HG03196 (cell line): ENCODE results near the gene SYT5.
"Not testable (repeated sequence)": the region's sequence is repeated elsewhere in the genome, so short reads cannot be mapped to it uniquely, and the experiment has no call there.

Source experiments
- ATAC-seq: cut with Tn5 transposase; IDR thresholded peaks from one replicate; pipeline ENCODE4 v1.9.1; 2021; ENCODE audit not compliant: unreplicated experiment

SYT5 gene

DNA sequence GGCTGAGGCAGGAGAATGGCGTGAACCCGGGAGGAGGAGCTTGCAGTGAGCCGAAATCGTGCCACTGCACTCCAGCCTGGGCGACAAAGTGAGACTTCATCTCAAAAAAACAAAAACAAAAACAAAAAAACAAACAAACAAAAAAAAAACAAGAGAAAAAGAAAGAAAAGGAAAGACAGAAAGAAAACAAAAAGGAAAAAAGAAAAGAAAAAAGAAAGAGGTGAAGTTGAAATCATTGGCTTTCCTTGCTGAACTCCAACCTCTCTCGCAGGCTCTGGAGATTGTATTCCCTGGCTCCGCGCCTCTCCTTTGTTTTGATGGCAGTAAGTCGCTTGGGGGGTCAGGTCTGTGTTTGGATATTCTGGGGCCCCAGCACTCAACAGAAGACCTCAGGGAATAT lies 7.8 kb downstream of the SYT5 start:
- not testable (repeated sequence) for ATAC-seq

DNA sequence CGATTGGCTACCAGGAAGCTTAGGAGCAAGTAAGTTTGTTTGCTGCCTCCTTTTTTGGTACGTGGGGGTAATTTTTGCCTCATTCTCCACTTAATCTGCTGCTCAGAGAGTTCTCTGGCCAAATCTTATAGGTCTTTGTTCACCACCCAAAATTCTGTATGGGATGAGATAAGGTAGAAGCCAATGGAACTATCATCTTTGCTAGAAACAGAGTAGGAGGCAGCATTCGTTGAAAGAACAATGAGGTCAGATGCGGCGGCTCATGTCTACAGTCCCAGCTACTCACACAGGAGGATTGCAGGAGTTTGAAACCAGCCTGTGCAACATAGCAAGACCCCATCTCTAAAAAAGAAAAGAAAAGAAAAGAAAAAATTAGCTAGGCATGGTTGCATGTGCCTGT lies 8.6 kb downstream of the SYT5 start:
- no peak for ATAC-seq

DNA sequence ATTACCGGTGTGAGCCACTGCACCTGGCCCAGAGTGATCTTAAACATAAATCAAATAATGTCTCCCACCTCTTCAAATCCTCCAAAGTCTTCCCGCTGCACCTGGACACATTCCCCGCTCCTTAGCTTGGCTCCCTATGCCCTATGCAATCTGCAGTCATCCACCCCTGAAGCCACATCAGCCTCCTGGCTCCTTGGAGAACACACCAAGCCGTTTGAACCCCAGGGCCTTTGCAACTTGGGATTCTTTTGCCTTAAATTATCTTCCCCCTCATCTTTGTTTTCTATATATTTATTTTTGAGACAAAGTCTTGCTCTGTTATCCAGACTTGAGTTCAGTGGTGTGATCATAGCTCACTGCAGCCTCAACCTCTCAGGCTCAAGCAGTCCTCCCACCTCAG lies 11.0 kb downstream of the SYT5 start:
- ATAC-seq: no peak

DNA sequence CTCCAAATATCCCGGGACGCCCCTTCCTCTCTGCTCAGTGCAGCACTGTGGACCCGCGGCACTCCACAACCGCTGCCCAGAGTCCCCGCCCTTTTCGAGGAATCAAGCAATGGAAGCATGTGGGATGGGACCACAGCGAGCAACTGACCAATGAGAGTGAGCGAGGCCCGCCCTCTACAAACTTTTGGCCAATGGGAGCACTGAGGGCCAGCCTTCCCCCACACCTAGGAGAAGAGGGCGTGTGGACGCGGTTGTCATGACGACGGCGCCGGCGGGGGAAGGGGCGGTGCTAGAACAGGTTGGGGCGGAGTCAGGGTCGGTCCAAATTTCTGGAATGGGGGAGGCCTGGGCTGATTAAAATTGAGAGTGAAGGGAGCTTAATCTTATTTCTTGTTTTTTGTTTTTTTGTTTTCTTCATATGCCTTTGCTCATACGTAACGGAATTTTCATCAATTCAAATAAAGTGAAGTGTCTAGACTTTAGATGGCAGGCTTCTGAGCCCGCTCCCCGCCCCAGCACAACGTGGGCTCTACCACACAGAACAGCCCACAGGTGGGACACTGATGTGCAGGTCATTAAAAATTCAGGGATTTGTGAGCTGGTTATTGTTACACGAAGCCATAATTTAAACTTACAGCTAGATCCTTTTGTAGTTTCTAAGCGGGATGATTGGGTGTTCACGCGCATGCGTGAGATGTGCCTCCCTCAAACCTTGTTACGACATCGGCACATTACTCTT lies 13.4 kb downstream of the SYT5 start, which contains the start of gene DNAAF3:
Gene DNAAF3 (minus strand): TSS at position 84 of the 739 bp plus-strand sequence. CDS start 200 bp downstream, outside the sequence.
- peak; percentile 91 for ATAC-seq

DNA sequence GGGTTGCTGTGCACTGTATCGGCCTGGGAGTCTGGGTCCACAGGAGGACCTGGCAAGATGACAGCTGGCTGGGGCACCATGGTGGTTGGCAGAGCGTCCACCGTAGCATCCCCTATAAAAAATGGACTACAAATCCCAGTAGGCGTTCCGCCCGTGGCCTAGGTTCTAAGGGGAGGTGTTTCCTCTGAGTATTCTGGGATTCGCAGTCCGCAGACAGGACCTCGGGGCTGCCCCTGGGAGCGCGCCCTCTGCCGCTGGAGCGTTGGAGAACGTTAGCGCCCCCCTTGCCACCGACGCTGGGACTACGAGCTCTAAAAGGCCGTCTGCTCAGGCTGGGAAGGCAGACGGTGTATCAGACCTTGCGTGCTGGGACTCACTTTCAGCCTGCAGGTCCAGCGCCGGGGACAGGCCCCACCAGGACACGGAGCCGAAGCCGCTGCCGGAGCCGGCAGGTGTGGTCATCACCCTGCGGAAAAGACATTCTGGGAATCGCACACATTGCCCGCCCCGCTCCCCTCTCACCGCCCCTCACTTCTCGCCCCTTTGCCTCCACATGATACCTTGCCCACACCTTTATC lies 14.0 kb downstream of the SYT5 start:
- ATAC-seq: peak; percentile 27

DNA sequence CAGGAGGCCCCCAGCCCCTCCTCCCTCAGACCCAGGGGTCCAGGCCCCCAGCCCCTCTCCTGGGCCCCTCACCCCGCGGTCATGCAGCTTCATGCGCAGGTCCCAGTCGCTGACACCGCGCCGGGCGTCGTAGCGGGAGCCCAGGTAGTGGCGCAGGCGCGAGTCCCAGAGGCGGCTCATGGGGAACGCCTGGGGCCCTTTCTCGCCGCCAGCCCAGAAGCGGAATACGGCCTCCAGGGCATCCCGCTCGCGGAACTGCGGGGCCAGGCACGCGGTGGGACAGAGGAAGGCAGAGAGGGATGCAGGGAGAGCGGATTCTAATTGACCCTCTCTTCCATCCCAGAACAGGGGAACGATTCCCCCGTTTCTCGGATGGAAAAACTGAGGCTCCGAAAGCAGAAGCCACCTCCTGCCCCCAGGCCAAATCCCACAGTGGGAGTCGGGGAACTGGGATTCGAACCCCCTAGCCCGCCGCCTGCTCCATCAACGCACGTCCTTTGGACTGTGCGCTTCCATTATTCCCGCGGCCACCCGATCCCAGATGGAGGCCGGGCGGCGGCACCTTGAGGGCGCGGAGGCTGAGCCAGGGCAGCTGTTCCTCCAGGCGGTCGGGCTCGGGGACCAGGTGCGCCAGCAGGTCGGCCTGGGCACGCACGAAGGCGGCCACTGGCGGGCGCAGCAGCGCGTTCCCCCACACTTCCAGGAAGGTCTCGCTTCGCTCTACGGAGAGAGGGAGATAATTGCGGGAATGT lies 18.3 kb downstream of the SYT5 start:
- no peak for ATAC-seq

DNA sequence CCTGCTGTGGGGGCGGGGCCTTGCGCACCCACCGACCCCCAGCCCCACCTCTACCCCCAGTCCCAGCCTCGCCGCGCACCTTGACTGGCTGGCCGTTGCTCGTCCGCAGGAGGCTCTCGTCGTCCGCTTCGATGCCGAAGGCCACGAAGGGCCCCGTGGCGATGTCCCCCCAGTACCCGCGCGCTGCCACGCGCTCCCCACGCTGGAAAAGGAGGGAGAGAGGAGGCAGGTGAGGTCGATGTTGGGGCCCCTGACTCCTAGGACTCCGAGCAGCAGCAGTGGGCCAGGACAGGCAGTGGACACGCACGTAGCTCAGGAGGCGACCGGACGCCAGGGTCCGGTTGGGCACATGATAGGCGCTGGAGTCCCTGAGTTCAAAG lies 19.1 kb downstream of the SYT5 start:
- no peak for ATAC-seq

DNA sequence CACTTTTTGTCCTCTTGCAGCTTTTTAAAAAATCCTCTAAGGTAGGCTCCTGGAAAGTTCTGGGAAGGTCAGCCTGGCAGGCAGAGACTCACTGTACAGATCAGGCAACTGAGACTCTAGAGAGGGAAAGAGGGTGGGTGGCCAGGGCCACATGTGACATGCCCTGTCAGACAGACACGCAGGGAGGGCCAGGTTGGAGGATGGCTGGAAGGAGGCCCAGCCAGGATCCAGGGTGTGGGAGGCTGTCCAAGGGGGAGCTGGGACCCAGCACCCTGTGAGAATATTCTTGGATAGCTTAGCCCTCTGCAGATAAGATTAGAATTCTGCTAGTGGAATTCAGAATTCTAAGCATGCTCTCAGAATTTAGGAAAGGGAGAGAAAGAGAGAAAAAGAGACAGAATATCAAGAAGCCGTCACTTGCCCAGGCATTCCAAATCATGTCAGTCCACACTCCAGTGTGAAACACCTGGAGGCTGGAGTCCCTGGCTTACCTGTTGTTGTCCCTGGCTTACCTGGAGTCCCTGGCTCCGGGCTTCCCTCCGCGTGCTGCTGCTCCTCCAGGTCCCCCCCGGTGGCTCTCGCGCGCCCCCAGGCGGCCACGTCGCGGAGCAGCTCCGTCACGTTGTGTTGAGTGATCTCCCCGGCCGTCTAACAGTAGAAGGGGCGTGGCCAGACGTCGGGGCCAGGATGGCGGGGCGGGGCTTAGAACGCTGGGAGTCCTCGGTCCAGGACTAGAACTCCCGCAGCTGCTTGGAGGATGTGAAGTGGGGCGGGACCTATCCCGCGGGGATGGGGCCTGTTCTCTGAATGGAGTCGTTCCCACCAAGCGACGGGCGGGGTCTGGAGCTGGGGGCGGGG lies 19.7 kb downstream of the SYT5 start:
- peak; percentile 72 for ATAC-seq

DNA sequence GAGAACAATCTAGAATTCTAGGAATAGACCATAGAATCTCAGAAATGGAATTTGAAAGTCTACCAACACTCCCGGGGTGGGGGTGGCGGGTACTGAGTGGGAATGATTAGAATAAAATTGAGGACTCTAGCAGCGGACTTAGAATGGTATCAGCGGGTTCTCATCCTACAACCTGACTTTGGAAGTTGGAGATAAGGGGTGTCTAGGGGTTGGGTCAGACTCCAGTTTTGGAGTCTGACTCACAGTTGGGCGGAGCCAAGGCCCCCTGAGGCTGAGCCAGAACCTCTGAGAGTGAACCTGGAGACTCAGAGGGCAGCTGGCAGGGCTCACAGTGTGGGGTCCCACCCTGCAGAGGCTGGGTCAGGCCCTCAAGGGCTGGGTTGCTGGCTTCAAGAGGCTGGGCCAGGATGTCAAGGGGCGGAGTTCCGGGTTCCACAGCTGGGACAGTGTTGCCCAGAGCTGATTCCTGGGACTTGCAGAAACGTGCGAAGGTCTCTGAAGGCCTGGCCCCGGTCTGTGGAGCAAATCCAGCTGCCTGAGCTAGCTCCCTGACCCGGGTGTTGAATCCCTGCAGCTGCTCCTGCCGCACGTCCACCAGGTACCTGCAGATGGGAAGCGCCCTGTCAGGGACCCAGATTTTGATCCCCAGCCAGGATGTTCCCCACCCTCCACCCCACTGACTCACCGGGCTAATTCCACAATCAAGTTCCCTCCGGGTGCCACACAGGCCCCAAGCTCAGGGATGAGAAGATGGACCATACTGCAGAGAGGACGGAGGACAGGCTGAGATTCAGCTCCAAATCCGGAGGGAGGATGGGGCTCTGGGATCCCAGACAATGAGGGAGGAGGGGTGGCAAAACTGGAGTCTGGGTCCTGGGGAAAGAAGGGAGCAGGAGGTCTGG lies 21.0 kb downstream of the SYT5 start:
- no peak for ATAC-seq

DNA sequence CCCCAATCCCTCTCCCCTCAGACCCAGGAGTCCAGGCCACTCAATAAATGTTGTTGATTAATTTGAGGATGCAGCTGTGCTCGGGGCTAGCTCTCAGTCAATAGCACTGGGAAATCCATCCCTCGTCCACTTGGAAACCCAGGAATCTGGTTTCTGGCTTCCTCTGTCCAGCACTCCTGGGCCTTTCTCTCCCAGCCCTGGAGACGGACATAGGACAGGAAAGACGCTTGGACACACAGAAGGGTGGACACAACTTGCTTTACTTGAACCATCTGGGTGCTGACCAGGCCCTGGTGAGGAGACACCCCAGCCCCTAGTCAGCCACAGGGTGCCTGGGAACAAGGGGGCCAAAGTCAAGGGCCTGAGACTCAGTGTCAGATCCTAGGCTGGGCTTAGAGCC lies 21.7 kb downstream of the SYT5 start:
- ATAC-seq: no peak

DNA sequence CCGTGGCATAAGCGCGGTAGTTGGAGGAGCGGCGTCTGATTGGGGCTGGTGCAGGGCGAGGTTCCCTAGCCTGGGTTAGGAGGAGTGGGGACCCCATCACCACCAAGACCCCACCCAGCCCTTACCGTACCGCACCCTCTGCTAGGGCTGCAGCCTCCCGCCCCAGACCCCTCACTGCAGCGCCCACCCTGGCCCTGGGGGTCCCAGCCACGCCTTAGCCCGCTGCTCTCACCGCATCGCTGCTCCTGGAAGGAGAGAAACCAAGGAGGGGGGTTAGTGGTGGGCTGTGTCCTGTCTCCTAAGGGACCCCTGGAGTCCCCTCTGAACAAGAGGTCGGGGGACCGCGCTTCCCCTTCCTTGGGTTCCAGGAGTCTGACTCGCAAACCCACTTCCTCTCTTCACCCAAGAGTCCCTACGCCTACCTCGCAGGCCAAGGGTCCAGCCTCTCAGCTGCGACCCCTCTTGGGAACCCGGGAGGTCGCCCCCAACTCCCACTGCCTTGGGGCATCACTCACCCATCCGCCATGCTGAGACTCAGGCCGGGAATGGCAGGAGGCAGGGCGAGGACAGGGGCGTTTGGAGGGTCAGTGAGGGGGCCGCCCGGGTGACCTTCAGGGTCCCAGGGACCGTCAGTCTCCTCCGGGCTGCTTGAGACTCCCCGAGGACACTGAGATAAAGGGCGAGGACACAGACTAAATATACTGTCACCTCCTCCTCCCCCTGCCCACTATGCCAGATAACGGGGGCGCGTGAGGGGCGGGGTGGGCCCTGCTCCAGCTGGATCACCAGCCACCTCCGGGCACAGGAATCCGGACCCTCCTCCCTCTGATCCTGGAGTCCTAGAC lies 22.8 kb downstream of the SYT5 start, which contains the start of gene TNNI3:
Gene TNNI3 (minus strand): TSS at position 669 of the 845 bp plus-strand sequence. CDS start 143 bp downstream, at position 526.
- no peak for ATAC-seq

DNA sequence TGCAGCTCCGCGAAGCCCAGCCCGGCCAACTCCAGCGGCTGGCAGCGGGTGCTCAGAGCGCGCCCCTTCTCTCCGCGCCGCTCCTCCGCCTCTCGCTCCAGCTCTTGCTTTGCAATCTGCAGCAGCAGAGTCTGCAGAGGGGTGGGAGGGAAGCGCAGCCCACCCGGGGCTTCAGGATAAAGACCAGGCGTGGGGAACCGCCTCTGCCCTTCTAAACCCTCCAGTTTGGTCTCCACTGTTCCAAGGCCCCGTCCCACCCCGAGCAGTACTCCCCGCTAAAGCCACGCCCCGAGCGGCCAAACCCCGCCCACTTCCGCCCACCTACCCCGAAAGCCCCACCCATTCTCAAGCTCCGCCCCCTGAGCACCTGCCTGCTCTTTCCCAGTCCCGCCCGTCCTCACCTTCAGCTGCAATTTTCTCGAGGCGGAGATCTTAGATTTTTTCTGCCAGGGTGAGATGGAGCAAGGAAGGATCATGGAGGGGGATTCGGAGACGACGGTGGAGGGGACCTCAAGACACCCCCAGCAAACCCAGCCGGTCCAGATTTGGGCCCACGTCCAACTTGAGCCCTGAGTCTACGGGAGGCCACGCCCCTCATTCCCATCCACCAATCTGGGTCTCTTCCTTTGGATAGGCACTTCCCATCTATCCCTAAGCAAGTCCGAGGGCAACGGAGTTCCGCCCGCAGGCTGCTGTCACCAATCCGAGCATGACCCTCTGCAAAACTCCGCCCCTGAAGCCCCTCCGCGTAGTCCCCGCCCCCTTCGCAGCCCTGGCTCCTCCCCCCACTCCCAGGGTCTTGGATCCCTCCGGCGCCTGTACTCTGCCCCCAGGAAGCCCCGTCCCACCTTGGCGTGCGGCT lies 23.7 kb downstream of the SYT5 start:
- ATAC-seq: no peak

DNA sequence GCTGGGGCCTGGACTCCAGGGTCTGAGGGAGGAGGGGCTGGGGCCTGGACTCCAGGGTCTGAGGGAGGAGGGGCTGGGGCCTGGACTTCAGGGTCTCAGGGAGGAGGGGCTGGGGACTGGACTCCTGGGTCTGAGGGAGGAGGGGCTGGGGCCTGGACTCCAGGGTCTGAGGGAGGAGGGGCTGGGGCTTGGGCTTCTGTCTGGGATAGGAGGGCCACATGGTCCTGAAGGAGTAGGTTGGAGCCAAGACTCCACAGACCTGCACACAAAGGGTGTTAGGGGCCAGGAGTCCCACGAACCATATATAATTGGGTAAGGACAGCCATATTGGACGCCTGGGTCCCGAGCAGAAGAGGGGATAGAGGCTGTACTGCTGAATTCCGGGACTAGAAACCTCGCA lies 24.3 kb downstream of the SYT5 start:
- ATAC-seq: not testable (repeated sequence)

DNA sequence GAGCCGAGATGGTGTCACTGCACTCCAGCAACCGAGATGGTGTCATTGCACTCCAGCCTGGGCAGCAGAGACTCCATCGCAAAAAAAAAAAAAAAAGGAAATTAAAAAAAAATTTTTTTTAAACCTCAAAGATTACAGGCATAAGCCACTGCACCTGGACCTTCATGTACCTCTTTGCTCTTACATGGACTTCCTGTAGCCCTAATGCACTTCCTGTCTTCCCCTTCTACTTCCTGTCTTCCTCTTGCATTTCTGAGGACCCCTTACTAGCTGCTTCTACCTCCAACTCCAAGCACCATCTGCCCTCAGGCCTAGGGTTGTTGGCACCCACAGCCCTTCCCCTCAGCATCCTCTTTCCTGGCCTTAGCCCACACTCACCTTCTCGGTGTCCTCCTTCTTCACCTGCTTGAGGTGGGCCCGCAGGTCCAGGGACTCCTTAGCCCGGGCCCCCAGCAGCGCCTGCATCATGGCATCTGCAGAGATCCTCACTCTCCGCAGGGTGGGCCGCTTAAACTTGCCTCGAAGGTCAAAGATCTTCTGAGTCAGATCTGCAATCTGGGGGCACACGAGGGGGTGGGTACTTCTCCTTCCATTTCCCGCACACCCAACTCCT lies 26.3 kb downstream of the SYT5 start:
- ATAC-seq: no peak

DNA sequence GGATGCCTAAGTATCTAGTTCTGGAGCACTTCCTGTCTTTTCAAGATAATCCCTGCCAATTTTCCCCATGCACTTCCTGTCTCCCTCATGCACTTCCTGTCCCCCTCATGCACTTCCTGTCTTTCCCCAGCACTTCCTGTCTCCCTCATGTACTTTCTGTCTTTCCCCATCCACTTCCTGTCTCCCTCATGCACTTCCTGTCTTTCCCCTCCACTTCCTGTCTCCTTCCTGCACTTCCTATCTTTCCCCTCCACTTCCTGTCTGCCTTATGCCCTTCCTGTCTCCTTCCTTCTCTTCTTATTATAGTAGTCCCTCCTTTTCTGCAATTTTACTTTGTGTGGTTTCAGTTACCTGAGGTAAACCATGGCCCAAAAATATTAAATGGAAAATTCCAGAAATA lies 28.1 kb downstream of the SYT5 start:
- ATAC-seq: no peak

DNA sequence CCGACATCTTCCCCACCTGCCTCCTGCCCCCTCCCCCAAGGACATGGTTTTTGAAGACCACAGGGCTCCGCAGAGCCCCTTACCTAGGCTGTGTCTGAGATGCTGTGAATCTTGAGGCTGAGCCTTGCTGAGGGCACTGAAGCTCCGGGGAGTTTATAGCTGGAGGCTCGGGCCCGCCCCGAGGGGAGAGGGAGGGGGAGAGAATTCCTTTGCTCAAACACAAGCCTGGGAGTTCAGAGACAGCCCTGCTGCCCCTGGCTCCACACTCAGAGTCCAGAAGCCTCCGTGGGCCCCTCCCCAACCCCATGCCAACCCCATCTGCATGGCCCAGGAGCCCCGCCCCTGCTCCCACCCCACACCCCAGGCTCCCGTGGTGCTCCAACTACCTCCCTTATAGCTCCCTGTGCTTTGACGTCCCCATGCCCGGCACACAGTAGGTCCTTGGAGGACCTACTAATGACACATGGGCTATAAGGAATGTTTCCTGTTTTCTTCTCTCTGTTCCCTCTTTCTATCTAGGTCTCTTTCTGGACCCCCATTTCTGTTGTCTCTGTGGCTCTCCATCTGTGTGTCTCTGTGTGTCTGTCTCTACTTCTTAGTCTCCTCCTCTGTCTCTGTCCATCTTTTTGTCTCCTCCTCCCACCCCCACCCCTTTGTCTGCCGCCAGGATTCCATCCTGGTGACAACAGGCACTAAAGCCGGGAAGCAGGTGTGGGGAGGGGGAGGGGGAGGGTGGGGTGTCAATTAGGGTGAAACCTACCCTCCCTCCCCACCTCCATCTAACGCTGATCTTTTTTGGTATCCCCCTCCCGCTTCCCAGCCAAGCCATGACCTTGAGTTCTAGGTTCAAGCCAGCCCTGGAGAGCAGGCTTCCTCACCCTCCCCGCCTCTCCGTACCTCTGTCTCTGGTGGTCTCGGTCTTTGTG lies 30.7 kb downstream of the SYT5 start, which contains the start of gene TNNT1:
Gene TNNT1 (minus strand): TSS at position 129 of the 926 bp plus-strand sequence. CDS start 2,049 bp downstream, outside the sequence.
- ATAC-seq: no peak
